ENCODE measurements around the gene EGLN3.

EGLN3 gene

GRCh38 chr14:33915682-33916081 is 35.2 kb downstream of the EGLN3 start:
- no peak for DNase-seq

GRCh38 chr14:33914676-33915516 is 36.0 kb downstream of the EGLN3 start:
- no peak for DNase-seq

- no peak for DNase-seq
These were observed 39.8 kb downstream of the EGLN3 start for GRCh38 chr14:33911046-33911445.

- no peak for DNase-seq
These were observed 40.4 kb downstream of the EGLN3 start for GRCh38 chr14:33910435-33910834.

GRCh38 chr14:33909380-33910084 is 41.3 kb downstream of the EGLN3 start:
- DNase-seq = no peak

GRCh38 chr14:33908540-33909223 is 42.2 kb downstream of the EGLN3 start:
- no peak for DNase-seq

GRCh38 chr14:33906968-33907367 is 43.9 kb downstream of the EGLN3 start:
- DNase-seq = no peak

GRCh38 chr14:33904609-33905008 is 46.3 kb downstream of the EGLN3 start:
- DNase-seq = no peak

GRCh38 chr14:33903369-33903768 is 47.5 kb downstream of the EGLN3 start:
- DNase-seq = no peak

GRCh38 chr14:33902363-33902762 is 48.5 kb downstream of the EGLN3 start:
- no peak for DNase-seq

GRCh38 chr14:33901426-33902155 is 49.3 kb downstream of the EGLN3 start:
- DNase-seq = no peak

- DNase-seq = no peak
These were observed 50.2 kb downstream of the EGLN3 start for GRCh38 chr14:33900706-33901105.

GRCh38 chr14:33899723-33900341 is 51.0 kb downstream of the EGLN3 start:
- DNase-seq = no peak

- no peak for DNase-seq
These were observed 52.9 kb downstream of the EGLN3 start for GRCh38 chr14:33897878-33898535.

- no peak for DNase-seq
These were observed 53.5 kb downstream of the EGLN3 start for GRCh38 chr14:33897382-33897781.

- no peak for DNase-seq
These were observed 56.5 kb downstream of the EGLN3 start for GRCh38 chr14:33894339-33894738.

- DNase-seq = no peak
These were observed 59.2 kb downstream of the EGLN3 start for GRCh38 chr14:33891700-33892099.

- DNase-seq = no peak
These were observed 66.0 kb downstream of the EGLN3 start for GRCh38 chr14:33884916-33885315.

- DNase-seq = no peak
These were observed 70.5 kb downstream of the EGLN3 start for GRCh38 chr14:33880330-33880729.

GRCh38 chr14:33879684-33880286 is 71.1 kb downstream of the EGLN3 start:
- no peak for DNase-seq

All from amygdala (tissue), 56 donors.